H1 (cell line): ENCODE results near the gene ZC3H12C. TPM values are rescaled to one million over a fixed set of nuclear protein-coding genes. Genes with fewer than 3 reads are reported as not detected.

Experiments
- CTCF ChIA-PET: fragments of 300-600 bp; sonication (Branson Sonifier 250); formaldehyde crosslinking; loops from one replicate; lab custom pipeline; 2021; ENCODE audit not compliant: partially characterized antibody; lab: Charles Lee
- POLR2A ChIA-PET: fragments of 300-600 bp; sonication (Branson Sonifier 250); formaldehyde crosslinking; loops from one replicate; lab custom pipeline; 2021; ENCODE audit warnings: inconsistent platforms; ENCODE audit not compliant: partially characterized antibody; lab: Charles Lee
- DNase-seq, 2 experiments: peaks; one replicate each; pipeline versions ENCODE4 v3.0.0 to v3.0.0-alpha.2; 2010 to 2022; ENCODE audit warnings: low spot score in 2 of 2, low read depth in 1 of 2, mixed read lengths in 1 of 2
- FAIRE-seq: peaks from 2 replicates; lab custom pipeline; 2011; peaks lifted over from hg19 to GRCh38; lab: Jason Lieb, UNC
- H2AFZ ChIP-seq: 2 replicates; pipeline ENCODE4 v1.8.1; 2012; ENCODE audit warnings: low read length, inconsistent platforms
- H2AK5ac ChIP-seq: 2 replicates; pipeline ENCODE4 v1.6.1; 2013; ENCODE audit warnings: low read depth, low read length
- H2BK120ac ChIP-seq: replicated peaks from 2 replicates; pipeline ENCODE3; 2013; ENCODE audit warnings: low read depth, low read length, inconsistent platforms
- H2BK12ac ChIP-seq: 2 replicates; pipeline ENCODE4 v1.6.1; 2013; ENCODE audit warnings: low read depth, low read length
- H2BK15ac ChIP-seq: 2 replicates; pipeline ENCODE4 v1.6.1; 2013; ENCODE audit warnings: low read length
- H2BK20ac ChIP-seq: 2 replicates; pipeline ENCODE4 v1.6.1; 2013; ENCODE audit warnings: low read length
- H2BK5ac ChIP-seq: 2 replicates; pipeline ENCODE4 v1.6.1; 2013; ENCODE audit warnings: low read depth, low read length
- H3K14ac ChIP-seq: 2 replicates; pipeline ENCODE4 v1.6.1; 2013; ENCODE audit warnings: inconsistent platforms; ENCODE audit not compliant: insufficient read length
- H3K18ac ChIP-seq: 2 replicates; pipeline ENCODE4 v1.6.1; 2013; ENCODE audit warnings: low read length; ENCODE audit errors: extremely low read depth
- H3K23ac ChIP-seq: 2 replicates; pipeline ENCODE4 v1.6.1; 2013; ENCODE audit warnings: inconsistent platforms; ENCODE audit not compliant: insufficient read length
- H3K23me2 ChIP-seq: 2 replicates; pipeline ENCODE4 v1.6.1; 2013; ENCODE audit warnings: low read depth, low read length
- H3K27ac ChIP-seq: 2 replicates; pipeline ENCODE4 v1.6.1; 2011; ENCODE audit warnings: low read depth, low read length, inconsistent platforms
- H3K27me3 ChIP-seq, 4 experiments: replicated peaks in 1 of 4; 1 replicate in 1 of 4; 2 replicates in 3 of 4; pipeline versions ENCODE4 v1.6.1 to v1.8.1; 2011 to 2013; ENCODE audit warnings: low read length in 3 of 4, mild to moderate bottlenecking in 3 of 4, inconsistent platforms in 2 of 4, mixed read lengths in 2 of 4, moderate library complexity in 1 of 4; ENCODE audit not compliant: control insufficient read depth in 3 of 4, insufficient read depth in 3 of 4; ENCODE audit errors: extremely low read depth in 1 of 4
- H3K36me3 ChIP-seq, 4 experiments: 2 replicates each; pipeline versions ENCODE4 v1.6.1 to v1.8.1; 2011 to 2013; ENCODE audit warnings: mild to moderate bottlenecking in 4 of 4, low read length in 3 of 4, moderate library complexity in 2 of 4, control low read depth in 1 of 4, inconsistent platforms in 1 of 4; ENCODE audit not compliant: insufficient read depth in 4 of 4, control insufficient read depth in 2 of 4
- H3K4ac ChIP-seq: replicated peaks from 2 replicates; pipeline ENCODE3; 2013; ENCODE audit warnings: low read length, low read depth, mixed read lengths, inconsistent platforms; ENCODE audit not compliant: insufficient read length
- H3K4me1 ChIP-seq, 4 experiments: replicated peaks in 1 of 4; 1 replicate in 1 of 4; 2 replicates in 3 of 4; pipeline versions ENCODE4 v1.6.1 to v1.8.1; 2011 to 2013; ENCODE audit warnings: low read length in 3 of 4, inconsistent platforms in 2 of 4, mixed read lengths in 1 of 4; ENCODE audit not compliant: insufficient read depth in 4 of 4, control insufficient read depth in 3 of 4
- H3K4me2 ChIP-seq, 2 experiments: 2 replicates each; pipeline versions ENCODE4 v1.6.1 to v1.8.1; 2011 to 2013; ENCODE audit warnings: low read depth in 2 of 2, low read length in 2 of 2, control low read depth in 1 of 2, inconsistent platforms in 1 of 2, mild to moderate bottlenecking in 1 of 2; ENCODE audit not compliant: insufficient read depth in 1 of 2
- H3K4me3 ChIP-seq, 4 experiments: fragments of 200-600, 300-600 bp in 1 of 4; sonication (generic), shearing (Covaris generic), sonication (Bioruptor Twin) in 1 of 4; 2 replicates each; pipeline versions ENCODE4 v1.5.1 to v1.8.1; 2011 to 2016; ENCODE audit warnings: low read length in 4 of 4, low read depth in 3 of 4, control low read depth in 2 of 4, inconsistent platforms in 2 of 4, mild to moderate bottlenecking in 2 of 4, mixed read lengths in 1 of 4, moderate library complexity in 1 of 4; ENCODE audit not compliant: insufficient read depth in 2 of 4; ENCODE audit errors: extremely low read depth in 1 of 4
- H3K56ac ChIP-seq: replicated peaks from 2 replicates; pipeline ENCODE3; 2013; ENCODE audit warnings: low read depth, mild to moderate bottlenecking, mixed read lengths, low read length, inconsistent platforms; ENCODE audit not compliant: insufficient read length
- H3K79me1 ChIP-seq: 2 replicates; pipeline ENCODE4 v1.6.1; 2013; ENCODE audit warnings: low read depth, low read length, control low read depth
- H3K79me2 ChIP-seq, 2 experiments: 2 replicates each; pipeline versions ENCODE4 v1.6.1 to v1.8.1; 2012 to 2013; ENCODE audit warnings: low read length in 2 of 2, mild to moderate bottlenecking in 2 of 2, inconsistent platforms in 1 of 2; ENCODE audit not compliant: insufficient read depth in 2 of 2, control insufficient read depth in 1 of 2
- H3K9ac ChIP-seq, 4 experiments: replicated peaks in 1 of 4; 1 replicate in 1 of 4; 2 replicates in 3 of 4; pipeline versions ENCODE4 v1.6.1 to v1.8.1; 2011 to 2013; ENCODE audit warnings: low read depth in 3 of 4, low read length in 3 of 4, control low read depth in 2 of 4, mild to moderate bottlenecking in 2 of 4, moderate library complexity in 2 of 4, inconsistent platforms in 1 of 4; ENCODE audit errors: extremely low read depth in 1 of 4
- H3K9me3 ChIP-seq, 2 experiments: 2 replicates each; pipeline versions ENCODE4 v1.6.1 to v1.8.1; 2012 to 2013; ENCODE audit warnings: mild to moderate bottlenecking in 2 of 2, moderate library complexity in 2 of 2, control low read depth in 1 of 2, inconsistent platforms in 1 of 2, low read depth in 1 of 2, low read length in 1 of 2, mixed read lengths in 1 of 2; ENCODE audit not compliant: insufficient read depth in 2 of 2
- H4K20me1 ChIP-seq, 2 experiments: replicated peaks in 1 of 2; 2 replicates each; pipeline versions ENCODE3 to v1.8.1; 2011 to 2013; ENCODE audit warnings: inconsistent platforms in 2 of 2, low read length in 2 of 2, mild to moderate bottlenecking in 1 of 2; ENCODE audit not compliant: insufficient read depth in 2 of 2, control insufficient read depth in 1 of 2
- H4K5ac ChIP-seq: 2 replicates; pipeline ENCODE4 v1.6.1; 2013; ENCODE audit warnings: low read length, low read depth, mixed read lengths, inconsistent platforms; ENCODE audit not compliant: insufficient read length
- H4K8ac ChIP-seq: 2 replicates; pipeline ENCODE4 v1.8.0; 2013; ENCODE audit warnings: mild to moderate bottlenecking, moderate library complexity, low read length, inconsistent platforms; ENCODE audit not compliant: insufficient read depth; ENCODE audit errors: extremely low read depth
- H4K91ac ChIP-seq: replicated peaks from 2 replicates; pipeline ENCODE3; 2013; ENCODE audit warnings: low read length, mixed read lengths, inconsistent platforms; ENCODE audit not compliant: insufficient read length
- CEBPB ChIP-seq: IDR thresholded peaks from 2 replicates; pipeline ENCODE4 v1.6.1; 2012; ENCODE audit warnings: low read depth, low read length
- CHD2 ChIP-seq: IDR thresholded peaks from 2 replicates; pipeline ENCODE4 v1.6.1; 2012; ENCODE audit warnings: low read length, improper control_type of control experiment
- EGR1 ChIP-seq: IDR thresholded peaks from 2 replicates; pipeline ENCODE4 v1.6.1; 2011; ENCODE audit warnings: low read depth, low read length, borderline replicate concordance
- SUZ12 ChIP-seq: fragments of 200-600 bp; sonication (generic); IDR thresholded peaks from 2 replicates; pipeline ENCODE4 v1.6.1; 2012; ENCODE audit warnings: mild to moderate bottlenecking, inconsistent platforms, low read length, moderate library complexity, mixed read lengths
- ZNF274 ChIP-seq: IDR thresholded peaks from 2 replicates; pipeline ENCODE4 v1.7.0; 2012; ENCODE audit warnings: low read length, borderline replicate concordance; ENCODE audit errors: extremely low read depth
- WGBS, 2 experiments: shearing (Covaris generic) in 1 of 2; methylation state at CpG; one replicate each; pipeline versions ENCODE4 v1.1.6 to v1.1.7; 2013 to 2015; ENCODE audit warnings: low lambda C conversion rate in 2 of 2, mixed read lengths in 2 of 2, inconsistent platforms in 1 of 2, low coverage in 1 of 2, missing lambda C conversion rate in 1 of 2; ENCODE audit not compliant: insufficient replicate concordance in 2 of 2, insufficient coverage in 1 of 2, insufficient read length in 1 of 2; ENCODE audit errors: extremely low coverage in 1 of 2, missing lambda C conversion rate in 1 of 2; 5-methylcytosine and 5-hydroxymethylcytosine counted together
- polyA plus RNA-seq, 7 experiments: library from polyadenylated mRNA; depleted of rRNA in 3 of 7; stranded (reverse) in 5 of 7; unstranded in 2 of 7; fragments of >200 nt in 5 of 7; fragments of 200-250 nt in 2 of 7; gene quantifications; 1 replicate in 5 of 7; 2 replicates in 1 of 7; 4 replicates in 1 of 7; pipeline versions ENCODE4 v1.2.1 to v1.2.3, GENCODE V29; 2011 to 2013; ENCODE audit warnings: missing spikeins in 2 of 7, mixed read lengths in 2 of 7
- total RNA-seq: library from RNA; stranded (reverse); fragmentation: NEBNext Ultra II Directional; extraction: Animal tissue kit (Norgen Biotek cat#: 25700); gene quantifications from 2 replicates; pipeline ENCODE4 v1.2.1, GENCODE V29; 2021
- TF ChIP-seq, protein P1 (sequence below): IDR thresholded peaks from 2 replicates; pipeline ENCODE4 v1.6.1; 2012; ENCODE audit warnings: low read length, inconsistent platforms

Gene ZC3H12C
- total and polyA plus RNA-seq, 2 of the 8 experiments (the other 6 are each of a cell fraction or from before 2014, with no cell fraction given) = 2.0 to 2.7 TPM

DNA sequence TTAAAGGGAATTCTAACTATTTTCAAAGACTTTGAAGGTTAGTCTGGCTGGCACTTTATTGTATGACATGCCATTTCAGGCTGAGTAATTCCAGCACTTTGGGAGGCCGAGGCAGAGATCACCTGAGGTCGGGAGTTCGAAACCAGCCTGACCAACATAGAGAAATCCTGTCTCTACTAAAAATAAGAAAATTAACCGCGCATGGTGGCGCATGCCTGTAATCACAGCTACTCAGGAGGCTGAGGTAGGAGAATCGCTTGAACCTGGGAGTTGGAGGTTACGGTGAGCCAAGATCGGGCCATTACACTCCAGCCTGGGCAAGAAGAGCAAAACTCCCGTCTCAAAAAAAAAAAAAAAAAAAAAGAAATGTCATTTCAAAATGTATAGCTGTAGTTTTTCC is 107.6 kb downstream of the ZC3H12C start:
- H3K27ac ChIP-seq = no peak overlapping the region

More for the DNA sequence above, 107.6 kb downstream of the ZC3H12C start:
- FAIRE-seq (no peak), DNase-seq (no peak)
- Histone ChIP-seq H3K4me1 (peaks cover 0 to 8% (median 4%) of the 10 kb centered on the region in 4 experiments; a peak in 6 of 7 replicates), H3K18ac (no peak overlapping the region), H3K56ac (no peak overlapping the region), H3K14ac (no peak overlapping the region), H2BK5ac (no peak overlapping the region), H3K4me2 (no peak overlapping the region), H4K8ac (no peak overlapping the region), H2AK5ac (no peak overlapping the region), H3K9me3 (no peaks in the 10 kb centered on the region), H3K4me3 (no peak overlapping the region), H3K23me2 (no peaks in the 10 kb centered on the region; the same call in 1 of the 2 replicates), H4K5ac (no peak overlapping the region), H4K20me1 (no peaks in the 10 kb centered on the region), H2BK15ac (no peak overlapping the region), H2AFZ (no peak overlapping the region), H3K4ac (no peak overlapping the region), H2BK12ac (no peak overlapping the region), H3K36me3 (no peaks in the 10 kb centered on the region), H3K27me3 (no peaks in the 10 kb centered on the region), H2BK120ac (no peak overlapping the region), H4K91ac (no peak overlapping the region), H3K9ac (no peak overlapping the region), H3K79me2 (no peaks in the 10 kb centered on the region), H2BK20ac (no peak overlapping the region), H3K23ac (no peak overlapping the region), H3K79me1 (no peaks in the 10 kb centered on the region)
- 92% methylated on average over 9 of the region's 10 CpGs; no CpG with 5 or more reads in 1 of the 2 experiments for WGBS, 2 experiments
- ChIA-PET POLR2A (interaction anchor here (0.8 kb wide), 1 partner anchor 230 kb away, joined by 3 read pairs; no protein-coding TSS in a partner anchor), CTCF (interaction anchor here (0.7 to 12.7 kb wide), 39 partner anchors 9 to 1612 kb away, joined by 3 to 130 read pairs (median 5); partner anchors contain the start of gene FDX1)
- TF ChIP-seq CHD2 = no peak
- no peak for TF ChIP-seq CEBPB
- no peak for TF ChIP-seq ZNF274
- no peak for TF ChIP-seq SUZ12
- TF ChIP-seq, protein P1, sequence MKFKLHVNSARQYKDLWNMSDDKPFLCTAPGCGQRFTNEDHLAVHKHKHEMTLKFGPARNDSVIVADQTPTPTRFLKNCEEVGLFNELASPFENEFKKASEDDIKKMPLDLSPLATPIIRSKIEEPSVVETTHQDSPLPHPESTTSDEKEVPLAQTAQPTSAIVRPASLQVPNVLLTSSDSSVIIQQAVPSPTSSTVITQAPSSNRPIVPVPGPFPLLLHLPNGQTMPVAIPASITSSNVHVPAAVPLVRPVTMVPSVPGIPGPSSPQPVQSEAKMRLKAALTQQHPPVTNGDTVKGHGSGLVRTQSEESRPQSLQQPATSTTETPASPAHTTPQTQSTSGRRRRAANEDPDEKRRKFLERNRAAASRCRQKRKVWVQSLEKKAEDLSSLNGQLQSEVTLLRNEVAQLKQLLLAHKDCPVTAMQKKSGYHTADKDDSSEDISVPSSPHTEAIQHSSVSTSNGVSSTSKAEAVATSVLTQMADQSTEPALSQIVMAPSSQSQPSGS = no peak
- TF ChIP-seq EGR1 = no peak
